GM12878 (cell line): ENCODE results near the gene OSBPL3. TPM values are rescaled to one million over a fixed set of nuclear protein-coding genes. Genes with fewer than 3 reads are reported as not detected.

Experiments used
- ATAC-seq: fragments of 200-7000 bp; cut with Tn5 transposase; 3 replicates; pipeline ENCODE4 v1.9.1; 2020; ENCODE audit warnings: mild to moderate bottlenecking, moderate library complexity
- BruUV-seq: library from RNA; stranded (reverse); fragments of 400-500 nt; replicated peaks from 2 replicates; lab custom pipeline; 2021; lab: Mats Ljungman, UMichigan
- CTCF ChIA-PET: fragments of 300-600 bp; sonication (Branson Sonifier 250); formaldehyde crosslinking; extraction: SDS; loops from one replicate; lab custom pipeline; 2021; ENCODE audit warnings: inconsistent platforms; lab: Yijun Ruan, JAX
- POLR2A ChIA-PET: fragments of 350-600 bp; formaldehyde crosslinking; extraction: SDS; loops from one replicate; lab custom pipeline; 2021; ENCODE audit warnings: inconsistent platforms; lab: Charles Lee
- RAD21 ChIA-PET: fragments of 300-600 bp; sonication (Branson Sonifier 250); formaldehyde crosslinking; loops from one replicate; lab custom pipeline; 2023; ENCODE audit warnings: antibody characterized with exemption; ENCODE audit not compliant: unreplicated experiment; lab: Charles Lee
- SMC1A ChIA-PET: fragments of 300-600 bp; sonication (Branson Sonifier 250); formaldehyde crosslinking; loops from one replicate; lab custom pipeline; 2023; ENCODE audit not compliant: unreplicated experiment, uncharacterized antibody; lab: Charles Lee
- DNase-seq: peaks from one replicate; pipeline ENCODE4 v3.0.0-alpha.2; 2011; ENCODE audit warnings: low read depth, low spot score
- FAIRE-seq: peaks from 3 replicates; lab custom pipeline; 2011; peaks lifted over from hg19 to GRCh38; lab: Jason Lieb, UNC
- H2AFZ ChIP-seq: 2 replicates; pipeline ENCODE4 v1.6.0; 2011; ENCODE audit warnings: low read depth, low read length, control low read depth; ENCODE audit not compliant: control insufficient read depth
- H3K27ac ChIP-seq: 2 replicates; pipeline ENCODE4 v1.5.1; 2011; ENCODE audit warnings: control low read depth; ENCODE audit not compliant: control insufficient read depth, insufficient read depth
- H3K27me3 ChIP-seq, 2 experiments: replicated peaks in 1 of 2; 2 replicates each; pipeline versions ENCODE4 v1.6.0 to v1.6.1; 2011; ENCODE audit warnings: low read length in 1 of 2; ENCODE audit not compliant: control insufficient read depth in 2 of 2, insufficient read depth in 2 of 2
- H3K36me3 ChIP-seq, 2 experiments: 2 replicates each; pipeline ENCODE4 v1.5.1; 2011; ENCODE audit warnings: low read length in 1 of 2; ENCODE audit not compliant: control insufficient read depth in 2 of 2, insufficient read depth in 2 of 2
- H3K4me1 ChIP-seq: 2 replicates; pipeline ENCODE4 v1.6.1; 2011; ENCODE audit warnings: mild to moderate bottlenecking, low read length, moderate library complexity, mixed read lengths; ENCODE audit not compliant: control insufficient read depth, insufficient read depth
- H3K4me2 ChIP-seq: 2 replicates; pipeline ENCODE4 v1.6.0; 2011; ENCODE audit warnings: control low read depth; ENCODE audit not compliant: control insufficient read depth, insufficient read depth
- H3K4me3 ChIP-seq: fragments of 200-600 bp; sonication (generic); 2 replicates; pipeline ENCODE4 v1.5.1; 2016
- H3K79me2 ChIP-seq: 2 replicates; pipeline ENCODE4 v1.6.0; 2011; ENCODE audit warnings: low read length; ENCODE audit not compliant: control insufficient read depth, insufficient read depth
- H3K9ac ChIP-seq: 2 replicates; pipeline ENCODE4 v1.8.0; 2011; ENCODE audit warnings: low read length, control low read depth, mixed read lengths; ENCODE audit not compliant: control insufficient read depth, insufficient read depth
- H3K9me3 ChIP-seq: replicated peaks from 3 replicates; pipeline ENCODE4 v1.5.1; 2011; ENCODE audit warnings: mild to moderate bottlenecking, low read length; ENCODE audit not compliant: control insufficient read depth, insufficient read depth
- H4K20me1 ChIP-seq: 2 replicates; pipeline ENCODE4 v1.6.0; 2011; ENCODE audit not compliant: control insufficient read depth, insufficient read depth
- BMI1 ChIP-seq: fragments of 450-650 bp; IDR thresholded peaks from 2 replicates; pipeline ENCODE4 v1.6.1; 2016; ENCODE audit warnings: mild to moderate bottlenecking, moderate library complexity, borderline replicate concordance
- CEBPB ChIP-seq, 2 experiments: fragments of 150-350 bp in 1 of 2; IDR thresholded peaks; 2 replicates each; pipeline ENCODE4 v1.6.1; 2012 to 2014; ENCODE audit warnings: low read depth in 2 of 2, low read length in 2 of 2, borderline replicate concordance in 1 of 2, inconsistent platforms in 1 of 2
- E2F4 ChIP-seq: IDR thresholded peaks from 2 replicates; pipeline ENCODE4 v1.6.1; 2012; ENCODE audit warnings: low read depth, low read length, improper control_type of control experiment
- MXI1 ChIP-seq: fragments of 150-350 bp; IDR thresholded peaks from 2 replicates; pipeline ENCODE4 v1.6.1; 2011; ENCODE audit warnings: low read depth, mild to moderate bottlenecking, inconsistent platforms, low read length, improper control_type of control experiment
- NBN ChIP-seq: fragments of 450-650 bp; IDR thresholded peaks from 2 replicates; pipeline ENCODE4 v1.6.1; 2016
- POLR2AphosphoS5 ChIP-seq: IDR thresholded peaks from 2 replicates; pipeline ENCODE4 v1.6.1; 2011; ENCODE audit warnings: mild to moderate bottlenecking, low read length, inconsistent platforms
- SIN3A ChIP-seq: IDR thresholded peaks from 2 replicates; pipeline ENCODE4 v1.6.1; 2012; ENCODE audit warnings: low read depth, low read length, improper control_type of control experiment
- SUPT20H ChIP-seq: IDR thresholded peaks from 2 replicates; pipeline ENCODE4 v1.6.1; 2011; ENCODE audit warnings: low read depth, mild to moderate bottlenecking, low read length, moderate library complexity, borderline replicate concordance; ENCODE audit not compliant: control insufficient read depth
- ZBTB40 ChIP-seq: fragments of 450-650 bp; IDR thresholded peaks from 2 replicates; pipeline ENCODE4 v1.6.1; 2016; ENCODE audit warnings: mild to moderate bottlenecking, moderate library complexity, borderline replicate concordance
- WGBS: methylation state at CpG from one replicate; pipeline ENCODE4 v1.1.6; 2016; ENCODE audit warnings: low lambda C conversion rate; ENCODE audit not compliant: insufficient replicate concordance, insufficient coverage; ENCODE audit errors: missing lambda C conversion rate; 5-methylcytosine and 5-hydroxymethylcytosine counted together
- in situ Hi-C: fragments of 300-500 bp; cut with MboI; formaldehyde crosslinking; loops from 9 replicates; pipeline ENCODE4 v1.14.3; 2018; ENCODE audit warnings: mixed read lengths
- intact Hi-C: fragments of 100-400 bp; cut with micrococcal nuclease; formaldehyde crosslinking; loops from one replicate; pipeline ENCODE4 v1.14.2; 2022; ENCODE audit not compliant: unreplicated experiment
- polyA plus RNA-seq, 11 experiments: library from polyadenylated mRNA; depleted of rRNA in 4 of 11; unstranded in 6 of 11; stranded (reverse) in 5 of 11; fragments of >200 nt; fragmentation: Nextera tagmentation in 4 of 11; fragmentation: Illumina TruSeq in 1 of 11; extraction: Ambion mirVana in 4 of 11; extraction: Trizol in 1 of 11; gene quantifications; 1 replicate in 1 of 11; 2 replicates in 10 of 11; pipeline versions ENCODE4 v1.2.1 to v1.2.3, GENCODE V29; 2011 to 2016; ENCODE audit warnings: inconsistent platforms in 2 of 11, missing spikeins in 2 of 11, low read depth in 1 of 11
- total RNA-seq, 4 experiments: library from RNA; depleted of rRNA in 3 of 4; stranded (reverse); fragments of >200 nt in 3 of 4; fragmentation: Illumina TruSeq in 1 of 4; extraction: Trizol in 1 of 4; gene quantifications; 2 replicates each; pipeline versions ENCODE4 v1.2.1 to v1.2.3, GENCODE V29; 2013 to 2021
- TF ChIP-seq, protein P1 (sequence below): fragments of 450-650 bp; IDR thresholded peaks from 2 replicates; pipeline ENCODE4 v1.6.1; 2016; ENCODE audit warnings: mild to moderate bottlenecking
- TF ChIP-seq, protein P2 (sequence below): fragments of 450-650 bp; IDR thresholded peaks from 2 replicates; pipeline ENCODE4 v1.6.1; 2016; ENCODE audit warnings: mild to moderate bottlenecking

The OSBPL3 gene
- total and polyA plus RNA-seq, 10 of the 15 experiments (the other 5 are each of a cell fraction or from before 2014, with no cell fraction given): 6.1 to 46.6 (median 27.0) TPM

DNA sequence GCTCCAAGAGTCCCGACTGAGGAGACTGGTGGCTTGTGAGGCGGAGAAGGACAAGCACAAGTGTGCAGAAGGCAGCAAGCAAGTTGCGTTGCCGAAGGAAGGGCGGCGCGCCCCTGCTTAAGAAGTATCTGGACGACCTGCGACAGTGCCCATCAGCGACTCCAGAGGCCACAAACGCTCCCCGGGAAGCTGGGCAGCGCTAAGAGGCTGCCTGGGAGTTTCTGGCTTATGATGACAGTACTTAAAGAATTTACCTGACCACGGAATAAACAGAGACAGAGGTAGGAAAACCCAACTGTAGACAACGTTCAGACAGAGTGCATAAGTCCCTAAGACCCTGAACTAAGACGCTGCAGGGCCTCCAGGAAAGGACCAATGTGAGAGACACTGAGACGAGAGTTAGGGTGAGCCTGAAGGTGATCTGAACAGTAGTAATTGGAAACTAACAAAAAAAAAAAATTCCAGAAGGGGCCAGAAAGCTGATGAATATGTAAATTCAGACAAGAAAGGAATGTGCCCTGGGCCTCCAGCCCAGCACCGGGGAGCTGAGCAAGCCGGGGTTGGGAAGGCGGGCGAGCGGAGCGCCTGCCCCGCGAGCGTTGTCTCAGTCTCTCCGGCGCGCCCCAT lies 1.0 kb downstream of the OSBPL3 start:
- WGBS: 41% methylated on average over 29 of the region's 29 CpGs
- POLR2A ChIA-PET: interaction anchor here (0.7 to 6.0 kb wide), 17 partner anchors 12 to 167 kb away, joined by 3 to 68 read pairs (median 4); no protein-coding TSS in a partner anchor
- RAD21 ChIA-PET: interaction anchor here (0.7 to 11.1 kb wide), 31 partner anchors 13 to 166 kb away, joined by 3 to 106 read pairs (median 5); no protein-coding TSS in a partner anchor
- CTCF ChIA-PET: interaction anchor here (0.5 to 9.8 kb wide), 33 partner anchors 9 to 347 kb away, joined by 3 to 129 read pairs (median 5); no protein-coding TSS in a partner anchor
- Histone ChIP-seq H2AFZ (peak overlapping the region; percentile 53), H3K9me3 (no peaks in the 10 kb centered on the region), H3K27me3 (no peaks in the 10 kb centered on the region), H4K20me1 (no peaks in the 10 kb centered on the region), H3K79me2 (peaks cover 57% of the 10 kb centered on the region), H3K9ac (peak overlapping the region; percentile 73), H3K27ac (peak overlapping the region; percentile 78), H3K4me2 (peak overlapping the region; percentile 92), H3K4me1 (peaks cover 5% of the 10 kb centered on the region), H3K4me3 (peak overlapping the region; percentile 78), H3K36me3 (no peaks in the 10 kb centered on the region)
- SMC1A ChIA-PET: interaction anchor here (0.7 to 16.1 kb wide), 24 partner anchors 14 to 158 kb away, joined by 3 to 189 read pairs (median 6); no protein-coding TSS in a partner anchor
- in situ Hi-C loops: no loop called here
- DNase-seq (no peak), FAIRE-seq (peak; percentile 71), ATAC-seq (peak; percentile 3)
- BruUV-seq: no TSS peak
- TF ChIP-seq POLR2AphosphoS5 (peak; percentile 43), MXI1 (peak; percentile 66; the same call in 1 of the 2 replicates), SIN3A (peak; percentile 23; the same call in 1 of the 2 replicates), BMI1 (no peak), E2F4 (no peak), ZBTB40 (no peak), NBN (0 out of 2 replicates have a peak, but pooled peaks have one; percentile 60), SUPT20H (no peak), CEBPB (IDR thresholded peaks at IDR 0.05; ENCODE audit: borderline replicate concordance in 1 of 2, low read depth in 2 of 2, low read length in 2 of 2) (no peak)
- TF ChIP-seq, protein P1, sequence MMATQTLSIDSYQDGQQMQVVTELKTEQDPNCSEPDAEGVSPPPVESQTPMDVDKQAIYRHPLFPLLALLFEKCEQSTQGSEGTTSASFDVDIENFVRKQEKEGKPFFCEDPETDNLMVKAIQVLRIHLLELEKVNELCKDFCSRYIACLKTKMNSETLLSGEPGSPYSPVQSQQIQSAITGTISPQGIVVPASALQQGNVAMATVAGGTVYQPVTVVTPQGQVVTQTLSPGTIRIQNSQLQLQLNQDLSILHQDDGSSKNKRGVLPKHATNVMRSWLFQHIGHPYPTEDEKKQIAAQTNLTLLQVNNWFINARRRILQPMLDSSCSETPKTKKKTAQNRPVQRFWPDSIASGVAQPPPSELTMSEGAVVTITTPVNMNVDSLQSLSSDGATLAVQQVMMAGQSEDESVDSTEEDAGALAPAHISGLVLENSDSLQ: no peak
- TF ChIP-seq, protein P2, sequence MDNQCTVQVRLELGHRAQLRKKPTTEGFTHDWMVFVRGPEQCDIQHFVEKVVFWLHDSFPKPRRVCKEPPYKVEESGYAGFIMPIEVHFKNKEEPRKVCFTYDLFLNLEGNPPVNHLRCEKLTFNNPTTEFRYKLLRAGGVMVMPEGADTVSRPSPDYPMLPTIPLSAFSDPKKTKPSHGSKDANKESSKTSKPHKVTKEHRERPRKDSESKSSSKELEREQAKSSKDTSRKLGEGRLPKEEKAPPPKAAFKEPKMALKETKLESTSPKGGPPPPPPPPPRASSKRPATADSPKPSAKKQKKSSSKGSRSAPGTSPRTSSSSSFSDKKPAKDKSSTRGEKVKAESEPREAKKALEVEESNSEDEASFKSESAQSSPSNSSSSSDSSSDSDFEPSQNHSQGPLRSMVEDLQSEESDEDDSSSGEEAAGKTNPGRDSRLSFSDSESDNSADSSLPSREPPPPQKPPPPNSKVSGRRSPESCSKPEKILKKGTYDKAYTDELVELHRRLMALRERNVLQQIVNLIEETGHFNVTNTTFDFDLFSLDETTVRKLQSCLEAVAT: peak; percentile 74; the same call in 1 of the 2 replicates
- intact Hi-C loops: no loop called here
